LHCN-M2 (cell line): ENCODE results near the gene ZNF547. TPM values are rescaled to one million over a fixed set of nuclear protein-coding genes. Genes with fewer than 3 reads are reported as not detected.

Experiments used
- DNase-seq: peaks from one replicate; pipeline ENCODE4 v3.0.0-alpha.2; 2012; ENCODE audit warnings: low read depth
- polyA plus RNA-seq: library from polyadenylated mRNA; unstranded; fragments of >200 nt; gene quantifications from one replicate; pipeline ENCODE4 v1.2.1, GENCODE V29; 2012; ENCODE audit warnings: missing spikeins
- total RNA-seq: library from RNA; depleted of rRNA; stranded (reverse); fragments of >200 nt; gene quantifications from 2 replicates; pipeline ENCODE4 v1.2.3, GENCODE V29; 2014; rRNA removed

The ZNF547 gene
- 3.5 and 5.2 TPM in 2 replicates for total RNA-seq
- polyA plus RNA-seq: 2.3 TPM

DNA sequence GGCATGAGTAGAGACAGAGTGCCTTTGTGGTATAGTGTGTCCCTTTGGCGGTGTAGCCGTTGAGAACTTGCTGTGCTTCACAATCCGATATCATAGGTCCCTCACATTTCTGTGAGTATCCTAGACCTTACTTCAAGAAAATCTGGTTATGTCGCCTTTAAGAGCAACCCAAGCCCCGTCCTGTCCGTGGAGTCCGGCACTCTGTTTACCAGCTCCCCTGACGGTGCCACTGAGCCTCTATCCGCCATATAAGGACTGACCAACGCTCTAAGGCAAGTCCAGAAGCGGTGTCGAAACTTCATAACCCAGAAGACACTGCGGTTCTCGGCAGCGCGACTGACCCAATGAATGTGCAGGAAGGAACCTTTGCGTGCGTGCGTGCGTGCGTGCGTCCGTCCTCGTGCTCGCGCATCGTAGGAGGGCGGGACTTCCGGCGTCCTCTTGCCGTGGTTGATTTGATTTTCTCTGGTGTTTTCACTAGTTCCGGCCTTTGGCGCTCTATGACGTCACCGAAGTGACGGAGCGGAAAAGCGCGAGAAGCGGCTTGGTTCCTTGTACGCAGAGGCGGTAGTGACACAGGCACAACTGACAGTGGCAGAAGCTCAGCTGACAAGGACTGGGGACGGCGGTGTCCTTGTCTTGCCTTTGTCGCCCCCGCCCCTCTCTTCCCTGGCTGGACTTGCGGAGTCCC lies at the start of gene ZNF547, which contains the start of gene TRAPPC2B:
Gene ZNF547, plus strand, starts transcription at position 555 of the 691 bp plus-strand sequence. CDS start 5,005 bp downstream, outside the sequence.
Gene TRAPPC2B, plus strand, starts transcription at position 555 of the 691 bp plus-strand sequence. CDS start 1,283 bp downstream, outside the sequence.
- DNase-seq: peak; percentile 99

DNA sequence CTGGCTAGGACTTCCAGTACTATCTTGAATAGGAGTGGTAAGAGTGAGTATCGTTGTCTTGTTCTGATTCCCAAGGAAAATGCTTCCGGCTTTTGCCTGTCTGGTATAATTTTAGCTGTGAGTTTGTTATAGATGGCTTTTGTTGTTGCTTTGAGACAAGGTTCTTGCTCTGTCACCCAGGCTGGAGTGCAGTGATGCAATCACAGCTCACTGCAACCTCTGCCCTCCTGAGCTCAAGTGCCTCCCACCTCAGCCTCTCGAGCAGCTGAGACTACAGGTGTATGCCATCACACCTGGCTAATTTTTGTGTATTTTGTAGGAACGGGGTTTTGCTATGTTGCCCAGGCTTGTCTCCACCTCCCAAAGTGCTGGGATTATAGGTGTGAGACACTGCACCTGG lies 49.2 kb upstream of the ZNF547 start:
- DNase-seq: no peak

DNA sequence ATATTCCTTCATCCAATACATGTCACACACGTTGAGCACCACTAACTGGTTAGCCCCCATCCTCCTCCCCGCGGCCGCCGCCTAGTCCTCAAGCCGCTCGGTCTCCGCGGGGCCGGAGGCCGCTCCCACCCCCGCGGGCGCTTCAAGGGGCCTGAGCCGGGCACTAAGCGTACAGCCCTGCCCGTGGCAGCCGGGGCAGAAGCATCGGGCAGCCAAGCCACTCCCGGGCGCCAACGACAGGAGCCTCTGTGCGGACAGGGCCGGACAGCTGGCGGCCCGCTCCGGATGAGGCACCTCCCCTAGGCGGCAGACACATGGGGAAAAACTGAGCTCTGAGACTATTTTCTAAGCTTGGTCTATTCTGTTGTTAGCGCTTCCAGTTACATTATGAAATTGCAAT lies 45.8 kb upstream of the ZNF547 start:
- DNase-seq: peak; percentile 16

DNA sequence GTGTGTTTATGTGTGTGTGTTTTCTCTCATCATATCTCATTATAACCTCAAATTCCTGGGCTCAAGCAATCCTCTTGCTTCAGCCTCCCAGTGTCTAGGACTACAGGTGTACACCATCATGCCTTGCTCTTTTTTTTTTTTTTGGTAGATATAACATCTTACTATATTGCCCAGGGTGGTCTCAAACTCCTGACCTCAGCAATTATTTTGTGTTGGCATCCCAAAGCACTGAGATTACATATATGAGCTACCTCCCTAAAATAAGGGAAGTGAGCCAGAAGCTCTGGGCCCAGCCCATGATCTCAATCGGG lies 43.5 kb upstream of the ZNF547 start:
- DNase-seq: no peak

DNA sequence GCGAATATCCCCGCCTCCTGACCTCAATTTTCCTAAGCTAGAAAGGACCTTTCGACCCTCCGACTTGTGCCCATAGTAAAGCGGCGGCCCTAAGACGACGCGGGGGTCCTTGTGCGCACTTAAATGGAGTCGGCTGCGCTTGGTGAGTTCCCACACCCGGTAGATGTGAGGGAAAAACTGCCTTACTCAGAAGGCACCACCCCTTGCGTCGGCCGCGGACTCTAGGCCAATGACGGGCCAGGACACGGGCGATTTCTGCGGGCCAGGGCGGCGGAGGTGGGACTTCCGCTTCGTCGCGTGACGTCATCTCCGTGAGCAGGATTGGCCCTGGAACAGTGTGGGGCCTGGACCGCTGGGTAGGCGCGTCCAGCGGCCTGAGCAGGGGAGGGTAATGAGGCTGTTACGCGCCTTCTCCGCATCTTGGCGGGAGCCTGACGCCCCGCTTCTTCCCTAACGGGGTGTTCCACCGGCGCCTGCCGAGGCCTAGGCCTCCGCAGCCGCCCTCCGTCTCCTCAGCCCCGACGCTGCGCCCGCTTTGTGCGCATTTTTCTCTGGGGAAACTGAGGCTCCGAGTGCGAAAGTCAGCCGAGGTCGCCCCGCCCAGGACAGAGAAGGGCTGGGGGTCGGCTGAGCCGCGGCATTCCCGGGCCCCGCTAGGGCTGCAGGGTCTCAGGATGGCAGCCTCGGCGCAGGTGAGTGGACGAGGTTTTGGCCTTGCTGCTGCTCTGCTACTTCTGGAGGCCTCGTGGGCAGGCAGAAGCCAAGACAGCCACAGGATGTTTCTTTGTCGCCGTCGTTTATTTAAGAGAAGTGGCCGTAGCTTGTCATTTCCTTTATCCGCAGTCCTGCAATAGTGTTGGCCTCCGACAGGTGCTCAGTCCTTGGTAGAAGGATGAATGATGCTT lies 42.9 kb upstream of the ZNF547 start, which contains the start of gene ZNF543:
Gene ZNF543, plus strand, starts transcription at position 293 of the 905 bp plus-strand sequence. Its CDS starts 382 bp downstream, at position 675.
- peak; percentile 95 for DNase-seq

DNA sequence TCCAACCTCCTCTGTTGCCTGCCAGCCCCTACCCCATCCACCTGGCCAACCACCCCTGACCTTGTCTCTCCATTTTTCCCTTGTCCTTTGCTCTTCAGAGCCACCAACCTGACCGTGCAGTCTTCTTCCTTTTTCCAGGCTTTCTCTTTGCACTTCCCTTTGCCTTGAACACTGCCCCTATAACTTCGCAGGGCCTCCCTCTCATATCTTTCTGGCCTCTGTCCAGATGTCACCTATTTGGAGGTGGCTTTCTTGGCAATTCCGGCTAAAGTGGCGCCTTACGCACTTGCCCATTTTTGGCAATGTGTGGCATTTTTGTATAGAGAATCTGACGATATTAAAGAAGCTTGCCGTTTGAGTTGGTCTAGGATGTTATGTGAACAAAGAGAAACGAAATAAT lies 42.2 kb upstream of the ZNF547 start:
- DNase-seq: no peak

DNA sequence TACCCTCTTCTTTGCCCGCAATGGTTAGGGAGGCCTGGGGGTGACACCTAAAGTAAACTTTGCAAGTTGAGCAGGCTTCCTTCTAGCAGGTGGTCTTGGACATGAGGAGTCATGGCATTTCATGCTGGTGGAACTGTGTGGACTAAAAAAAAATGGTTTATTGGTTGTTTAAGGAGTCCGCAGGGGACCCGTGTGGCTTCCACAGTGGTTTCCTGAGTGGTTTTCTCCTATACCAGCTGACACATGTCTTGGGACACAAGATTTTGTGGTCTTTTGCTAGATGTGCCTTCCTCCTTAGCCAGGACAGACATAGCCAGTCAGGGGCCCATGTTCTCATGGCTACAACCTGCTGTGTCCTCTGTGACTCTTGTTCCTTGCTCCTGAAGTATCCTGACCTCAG lies 41.6 kb upstream of the ZNF547 start:
- DNase-seq: no peak

DNA sequence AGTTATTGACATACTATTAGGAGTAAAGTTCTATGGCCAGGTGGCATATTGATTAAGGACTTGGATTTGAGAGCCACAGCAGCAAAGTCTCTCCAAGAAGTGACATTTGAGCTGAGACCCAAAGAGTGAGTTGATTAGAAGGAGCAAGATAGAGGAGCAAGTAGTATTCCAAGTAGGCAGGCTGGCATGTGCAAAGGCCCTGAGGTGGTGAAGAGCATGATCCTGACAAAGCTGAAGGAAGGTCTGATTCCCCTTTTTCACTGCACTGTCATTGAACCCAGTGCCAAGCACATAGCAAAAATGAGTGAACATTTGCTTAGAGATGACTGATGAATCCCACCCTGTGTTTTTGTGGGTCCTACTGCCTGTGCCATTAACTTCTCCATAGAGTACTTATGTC lies 38.4 kb upstream of the ZNF547 start:
- DNase-seq: no peak

DNA sequence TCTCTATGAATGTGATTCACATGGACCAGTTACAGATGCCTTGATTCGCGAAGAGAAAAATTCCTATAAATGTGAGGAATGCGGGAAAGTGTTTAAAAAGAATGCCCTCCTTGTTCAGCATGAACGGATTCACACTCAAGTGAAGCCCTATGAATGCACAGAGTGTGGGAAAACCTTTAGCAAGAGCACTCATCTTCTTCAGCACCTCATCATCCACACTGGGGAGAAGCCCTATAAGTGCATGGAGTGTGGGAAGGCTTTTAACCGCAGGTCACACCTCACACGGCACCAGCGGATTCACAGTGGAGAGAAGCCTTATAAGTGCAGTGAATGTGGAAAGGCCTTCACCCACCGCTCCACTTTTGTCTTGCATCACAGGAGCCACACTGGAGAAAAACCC lies 35.4 kb upstream of the ZNF547 start:
- DNase-seq: no peak

DNA sequence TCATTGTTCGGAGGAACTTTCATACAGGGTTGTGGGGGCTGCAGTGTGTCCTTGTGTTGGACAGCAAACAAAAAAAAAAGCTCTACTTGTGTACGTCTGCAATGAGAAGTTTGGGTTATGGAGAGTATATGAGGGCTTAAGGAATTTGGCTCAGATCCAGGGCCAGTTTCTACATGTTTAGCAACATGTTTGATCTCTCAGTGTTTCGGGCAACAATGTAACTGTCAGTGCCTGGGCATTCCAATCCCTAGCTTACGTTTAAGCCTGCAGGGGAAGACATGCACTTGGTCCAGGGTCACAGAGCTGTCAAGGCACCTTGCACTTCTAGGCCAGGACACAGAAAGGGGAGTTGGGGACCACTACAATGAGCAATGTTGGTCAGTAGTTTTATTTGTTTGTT lies 29.2 kb upstream of the ZNF547 start:
- DNase-seq: no peak

DNA sequence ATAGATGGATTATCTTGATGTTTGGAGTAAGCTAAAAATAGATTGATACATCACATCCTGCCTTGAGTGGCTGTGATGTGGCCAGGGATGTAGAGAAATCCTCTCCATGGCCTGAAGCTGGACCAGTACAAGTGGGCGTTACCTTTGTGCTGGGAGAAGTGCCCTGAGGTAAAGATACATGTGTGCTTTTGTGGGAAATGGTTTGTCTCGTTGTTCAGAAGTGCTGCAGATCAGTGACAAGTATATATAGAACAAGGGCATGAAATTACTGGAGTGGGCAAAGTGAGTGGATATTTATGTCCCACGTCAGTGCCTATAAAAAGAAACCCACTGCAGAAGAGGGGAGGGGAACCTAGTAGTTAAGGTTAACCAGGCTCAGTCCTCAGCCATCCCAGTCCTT lies 24.5 kb upstream of the ZNF547 start:
- DNase-seq: peak; percentile 20

DNA sequence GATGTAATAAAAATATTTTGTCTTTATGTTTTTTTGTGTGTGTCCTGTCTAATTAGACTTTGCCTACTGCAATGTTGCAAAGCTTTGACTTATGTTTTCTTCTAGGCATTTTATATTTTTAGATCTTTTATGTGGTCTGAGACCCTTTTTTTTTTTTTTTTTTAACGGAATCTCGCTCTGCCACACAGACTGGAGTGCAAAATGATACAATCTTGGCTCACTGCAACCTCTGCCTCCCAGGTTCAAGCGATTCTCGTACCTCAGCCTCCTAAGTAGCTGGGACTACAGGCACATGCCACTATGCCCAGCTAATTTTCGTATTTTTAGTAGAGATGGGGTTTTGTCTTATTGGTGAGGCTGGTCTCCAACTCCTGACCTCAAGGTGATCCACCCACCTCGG lies 20.8 kb upstream of the ZNF547 start:
- DNase-seq: no peak

DNA sequence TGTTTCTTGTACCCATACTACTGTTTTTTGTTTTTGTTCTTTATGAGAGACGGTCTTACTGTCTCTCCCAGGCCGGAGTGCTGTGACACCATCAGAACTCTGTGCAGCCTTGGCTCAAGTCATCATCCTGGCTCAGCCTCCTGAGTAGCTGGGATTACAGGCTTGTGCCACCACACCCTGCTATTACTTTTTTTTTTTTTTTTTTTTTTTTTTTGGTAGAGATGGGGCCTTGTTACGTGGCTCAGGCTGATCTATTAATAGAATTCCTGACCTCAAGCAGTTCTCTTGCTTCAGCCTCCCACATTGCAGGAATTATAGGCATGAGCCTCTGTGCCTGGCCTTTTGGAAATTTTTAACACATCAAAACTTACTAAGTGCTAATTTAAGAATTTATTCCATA lies 15.2 kb upstream of the ZNF547 start:
- peak; percentile 58 for DNase-seq

DNA sequence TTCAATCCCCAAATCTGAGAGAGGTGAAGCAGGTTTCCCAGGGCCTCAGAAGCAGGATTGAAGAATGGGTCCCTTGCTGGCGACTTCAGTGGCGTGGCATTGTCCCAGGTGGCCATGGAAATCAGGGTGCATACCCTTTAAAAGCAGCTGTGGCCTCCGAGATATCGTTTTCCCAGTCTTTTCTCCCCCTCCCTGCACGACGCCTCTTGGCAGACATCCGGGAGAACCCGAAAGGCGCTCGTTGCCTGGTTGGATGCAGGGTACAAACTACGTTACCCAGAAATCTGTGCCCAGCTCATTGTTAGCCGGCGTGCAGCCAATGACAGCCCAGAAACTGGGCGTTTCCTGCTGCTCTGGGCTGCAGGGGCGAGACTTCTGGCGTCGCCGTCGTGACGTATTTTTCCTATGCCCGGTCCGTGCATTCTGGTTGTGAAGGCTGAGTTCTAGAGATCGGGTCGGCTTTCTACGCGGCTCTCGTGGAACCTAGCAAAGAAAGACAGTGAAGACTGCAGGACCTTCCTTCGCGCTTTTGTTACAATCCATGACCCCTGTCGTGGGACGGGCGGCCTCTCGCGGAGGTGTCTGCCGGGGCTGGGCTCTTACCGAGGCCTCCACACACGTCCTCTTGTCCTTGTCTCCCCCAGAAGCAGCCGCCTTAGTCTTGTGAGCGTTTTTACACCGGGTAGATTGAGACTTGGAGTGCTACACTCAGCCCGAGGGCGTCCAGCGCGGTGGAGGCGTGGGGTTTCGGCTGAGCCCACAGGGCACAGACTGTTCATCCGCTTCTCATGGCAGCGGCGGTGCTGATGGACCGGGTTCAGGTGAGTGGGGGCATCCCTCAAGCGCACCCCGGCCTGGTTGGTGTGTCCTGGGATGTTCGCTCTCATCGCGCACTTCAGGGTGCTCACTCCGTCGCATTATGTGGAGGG lies 12.2 kb upstream of the ZNF547 start, which contains the start of gene ZNF304:
Gene ZNF304, plus strand, starts transcription at position 395 of the 929 bp plus-strand sequence. Its CDS starts 394 bp downstream, at position 789.
- DNase-seq: peak; percentile 96

DNA sequence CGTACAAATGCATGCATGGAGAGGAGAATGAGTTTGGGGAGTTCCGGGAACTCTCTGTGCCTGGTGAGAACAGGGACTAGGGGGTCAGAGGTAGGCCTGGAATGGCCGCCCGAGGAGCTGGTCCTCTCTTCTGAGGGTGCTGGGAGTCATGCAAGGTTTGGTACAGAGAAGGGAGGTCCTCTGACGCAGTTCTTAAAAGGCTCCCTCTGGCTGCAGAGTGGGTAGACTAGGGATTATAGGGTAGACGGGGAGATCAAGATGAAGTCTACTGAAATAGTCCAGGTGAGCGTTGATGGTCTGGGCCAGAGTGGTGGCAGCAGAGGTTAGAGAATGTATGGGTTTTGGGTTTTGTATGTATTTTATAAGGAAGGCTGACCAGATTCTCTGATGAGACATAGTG lies 11.5 kb upstream of the ZNF547 start:
- DNase-seq: peak; percentile 9

DNA sequence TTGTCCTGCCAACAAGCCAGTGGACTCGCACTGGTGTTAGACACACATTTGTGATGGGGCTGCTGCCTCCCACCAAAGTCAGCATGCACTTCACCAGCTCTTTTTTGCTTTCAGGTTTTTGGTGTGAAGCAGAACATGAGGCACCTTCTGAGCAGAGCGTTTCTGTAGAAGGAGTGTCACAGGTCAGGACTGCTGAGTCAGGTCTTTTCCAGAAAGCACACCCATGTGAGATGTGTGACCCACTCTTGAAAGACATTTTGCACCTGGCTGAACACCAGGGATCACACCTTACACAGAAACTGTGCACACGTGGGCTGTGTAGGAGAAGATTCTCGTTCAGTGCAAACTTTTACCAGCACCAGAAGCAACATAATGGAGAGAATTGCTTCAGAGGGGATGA lies 7.4 kb upstream of the ZNF547 start:
- DNase-seq: no peak

DNA sequence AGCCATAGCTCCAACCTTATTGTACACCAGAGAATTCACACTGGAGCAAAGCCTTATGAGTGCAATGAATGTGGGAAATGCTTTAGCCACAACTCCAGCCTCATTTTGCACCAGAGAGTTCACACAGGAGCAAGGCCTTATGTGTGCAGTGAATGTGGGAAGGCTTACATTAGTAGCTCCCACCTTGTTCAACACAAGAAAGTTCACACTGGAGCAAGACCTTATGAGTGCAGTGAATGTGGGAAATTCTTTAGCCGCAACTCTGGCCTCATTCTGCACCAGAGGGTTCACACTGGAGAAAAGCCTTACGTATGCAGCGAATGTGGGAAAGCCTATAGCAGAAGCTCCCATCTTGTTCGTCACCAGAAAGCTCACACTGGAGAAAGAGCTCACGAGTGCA lies 5.9 kb upstream of the ZNF547 start:
- DNase-seq: no peak

DNA sequence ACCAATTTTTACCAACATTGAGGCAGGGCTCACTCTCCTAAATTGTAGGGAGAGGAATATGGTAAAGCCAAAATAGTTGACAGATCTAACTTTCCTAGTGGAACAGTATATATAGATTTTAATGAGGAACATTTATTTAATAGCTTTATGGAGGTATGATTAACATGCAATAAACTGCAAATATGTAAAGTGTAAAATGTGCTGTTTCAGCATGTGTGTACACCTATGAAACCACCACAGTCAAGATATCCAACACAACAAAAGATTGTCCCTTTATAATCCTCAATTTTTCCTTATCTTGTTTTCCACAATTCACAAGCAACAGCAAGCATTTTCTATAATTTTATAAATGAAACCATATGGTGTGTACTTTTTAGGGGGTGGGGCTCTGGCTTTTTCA lies 4.1 kb upstream of the ZNF547 start:
- DNase-seq: no peak

DNA sequence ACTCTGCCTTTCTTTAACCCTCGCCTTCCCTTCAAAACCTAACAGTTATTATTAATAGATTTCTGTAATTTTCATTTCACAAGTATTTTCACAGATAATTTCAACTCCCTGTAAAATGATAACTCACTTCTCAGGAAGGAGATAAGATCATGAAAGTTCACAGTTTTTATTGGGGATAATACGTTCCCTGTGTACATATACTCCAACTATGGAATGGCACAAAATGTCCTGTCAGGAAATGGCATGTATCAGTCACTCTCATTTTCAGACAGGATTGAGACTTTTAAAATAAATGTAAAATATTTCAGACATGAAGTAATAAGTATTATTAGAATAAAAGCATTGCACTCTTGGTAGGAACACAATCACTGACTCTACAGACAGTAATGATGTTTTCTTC lies 932 bp upstream of the ZNF547 start:
- no peak for DNase-seq

DNA sequence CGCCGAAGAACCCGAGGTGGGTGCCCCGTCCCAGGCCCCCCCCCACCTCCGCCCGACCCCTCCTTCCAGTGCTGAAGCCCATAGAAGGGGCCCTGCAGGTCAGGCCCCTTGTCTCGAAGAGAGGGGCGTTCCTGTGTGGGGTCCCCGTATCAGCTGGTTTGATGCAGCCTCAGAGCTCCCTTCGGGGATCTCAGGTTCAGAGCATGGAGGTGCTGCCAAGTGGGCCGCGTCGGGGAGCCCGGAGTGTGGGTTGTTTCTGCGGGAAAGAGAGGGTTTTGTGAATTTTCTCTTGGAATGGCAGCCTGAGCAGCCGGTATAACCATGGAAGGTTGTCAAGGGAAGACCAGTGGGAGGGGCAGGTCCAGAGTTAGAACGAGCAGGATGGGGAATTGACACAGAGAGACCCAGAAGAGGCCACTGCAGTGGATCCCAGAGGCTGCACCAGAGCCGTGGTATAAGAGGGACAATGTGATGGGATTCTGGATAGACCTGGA lies 384 bp downstream of the ZNF547 start:
- no peak for DNase-seq

DNA sequence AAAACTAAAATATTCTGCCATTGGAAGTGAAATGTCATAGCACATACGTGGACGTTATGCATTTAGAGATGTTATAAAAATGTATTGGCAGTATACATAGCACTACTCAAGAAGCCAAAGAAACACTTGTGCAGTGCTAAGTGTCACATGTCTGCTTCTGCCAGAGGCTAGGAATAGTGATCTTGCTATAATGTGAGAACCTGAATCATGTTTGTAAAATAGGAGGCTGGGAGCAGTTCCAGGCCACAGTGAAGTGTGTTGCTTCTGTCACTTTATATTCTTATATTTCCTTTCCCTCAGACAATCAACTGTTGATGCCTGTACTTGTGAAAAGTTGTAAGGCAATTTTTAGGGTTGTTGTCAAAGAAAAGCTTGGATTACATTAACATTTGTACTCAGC lies 3.4 kb downstream of the ZNF547 start:
- DNase-seq: no peak
